Inferior parietal cortex (tissue), 1 donor: ENCODE measurements around the gene TSPAN18.

ENCODE experiments used
- DNase-seq: peaks from one replicate; pipeline ENCODE4 v3.0.0-alpha.2; 2016; ENCODE audit errors: extremely low spot score

Gene TSPAN18

GRCh38 chr11:44737245-44738085 lies 10.7 kb downstream of the TSPAN18 start:
- DNase-seq, result no peak

DNA sequence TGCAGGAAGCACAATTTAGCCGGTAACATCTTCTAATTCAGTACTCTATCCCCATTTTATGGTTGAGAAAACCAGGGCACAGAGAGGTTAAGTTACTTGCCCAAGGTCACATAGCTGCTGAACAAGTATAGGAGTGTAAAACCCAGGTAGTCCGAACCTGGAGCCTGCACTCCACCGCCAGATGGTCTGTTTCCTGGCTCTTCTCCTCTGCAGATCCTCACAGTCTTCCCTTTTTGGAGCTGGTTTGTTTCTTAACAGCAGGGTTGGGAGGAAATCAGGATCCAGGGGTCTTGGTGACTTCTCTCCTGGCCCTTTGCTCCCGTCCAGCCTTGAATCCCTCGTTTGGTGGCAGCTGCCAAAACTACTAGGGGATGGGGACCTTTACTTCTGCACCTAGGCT lies 12.0 kb downstream of the TSPAN18 start:
- no peak for DNase-seq

DNA sequence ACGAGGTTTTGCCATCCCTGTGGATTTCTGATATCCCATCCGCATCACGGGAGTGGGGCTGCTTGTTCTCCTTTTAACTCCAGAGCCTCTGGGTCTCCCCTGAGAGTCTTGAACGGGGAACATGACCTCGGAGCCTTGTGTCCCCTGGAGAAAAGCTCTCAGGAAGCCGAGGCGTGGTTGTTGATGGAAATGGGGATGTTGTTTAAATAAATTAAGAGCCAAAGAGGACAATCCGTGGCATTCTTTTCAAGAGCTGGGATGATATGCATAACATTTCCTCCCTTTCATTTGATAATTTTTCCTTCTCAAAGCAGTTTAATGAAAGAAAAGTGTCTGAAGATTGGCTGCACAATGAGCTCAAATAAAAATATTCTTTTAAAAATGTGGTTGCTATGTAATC lies 14.2 kb downstream of the TSPAN18 start:
- no peak for DNase-seq

GRCh38 chr11:44741976-44742375 lies 15.2 kb downstream of the TSPAN18 start:
- DNase-seq, result no peak

DNA sequence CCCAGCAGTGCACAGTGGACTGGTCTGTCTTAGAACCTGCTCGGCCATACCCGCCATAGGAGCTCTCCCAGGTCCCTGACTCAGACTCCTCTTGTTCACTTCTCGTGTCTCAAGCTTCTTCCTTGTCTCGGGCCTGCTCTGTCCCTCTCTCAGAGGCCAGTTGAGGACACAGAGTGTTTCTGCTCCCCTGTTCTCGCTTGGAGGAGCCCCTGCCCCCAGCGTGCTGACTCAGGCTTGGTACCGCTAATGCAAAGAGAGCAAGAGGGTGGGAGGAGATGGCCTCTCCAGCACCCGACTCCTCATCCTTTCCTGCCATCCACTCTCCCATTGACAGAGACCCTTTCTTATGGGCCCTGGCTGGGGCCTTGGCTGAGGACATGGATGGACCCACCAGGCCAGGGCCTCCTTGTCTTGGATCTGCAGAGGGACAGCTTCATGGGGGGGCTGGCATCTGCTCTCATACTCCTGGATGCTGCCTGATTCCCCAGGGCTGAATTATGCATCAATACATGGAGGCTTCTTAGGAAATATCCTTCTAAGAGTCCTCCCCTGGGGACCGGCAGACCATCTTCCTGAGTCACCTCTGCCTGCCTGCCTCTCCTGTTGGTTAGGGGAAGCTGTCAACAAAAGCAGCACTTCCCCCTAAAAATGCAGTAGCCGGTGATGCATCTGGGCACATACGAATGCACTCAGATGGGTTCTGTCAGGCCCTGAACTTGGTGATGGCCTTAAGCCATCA lies 15.9 kb downstream of the TSPAN18 start:
- DNase-seq, result no peak

DNA sequence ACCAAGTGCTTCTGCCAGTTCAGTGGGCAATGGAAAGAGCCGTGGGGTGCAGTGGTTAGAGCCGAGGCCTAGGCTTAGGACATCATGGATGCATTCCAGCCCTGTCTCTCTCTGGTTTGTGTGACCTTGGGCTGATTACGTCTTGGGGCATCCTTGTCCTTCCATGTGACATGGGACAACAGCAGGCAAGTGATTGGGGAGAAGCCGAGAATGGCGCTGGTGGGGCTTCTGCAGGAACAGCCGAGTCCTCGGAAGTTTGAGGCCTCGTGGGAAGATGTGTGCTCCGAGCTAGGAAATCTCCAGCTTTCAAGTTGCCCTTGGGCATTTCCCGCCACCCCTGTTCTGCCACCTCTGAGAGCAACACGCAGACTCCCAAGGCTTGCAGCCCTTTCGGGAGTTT lies 16.6 kb downstream of the TSPAN18 start:
- DNase-seq, result no peak

- no peak for DNase-seq
Measured at GRCh38 chr11:44743959-44744557, 17.3 kb downstream of the TSPAN18 start.

- peak; percentile 16 for DNase-seq
Measured at GRCh38 chr11:44746894-44747293, 20.1 kb downstream of the TSPAN18 start.

DNA sequence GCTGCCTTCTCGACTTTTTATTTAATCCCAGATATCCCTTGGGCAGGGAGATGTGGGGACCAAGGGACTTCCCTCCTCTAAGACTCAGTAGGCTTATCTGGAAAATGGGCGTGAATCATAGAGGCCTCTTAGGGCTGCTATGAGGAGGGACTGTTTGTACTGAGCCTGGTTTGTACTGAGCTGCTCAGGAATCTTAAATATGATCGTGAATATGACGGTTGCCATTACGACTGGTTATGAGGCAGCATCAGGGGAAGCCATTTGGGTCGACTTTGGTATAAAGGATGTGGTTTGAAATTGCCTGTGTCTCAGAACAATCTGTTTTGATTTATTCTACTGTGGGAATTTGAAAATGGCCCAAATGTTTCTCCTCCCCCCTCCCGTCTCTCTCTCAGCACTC lies 20.6 kb downstream of the TSPAN18 start:
- DNase-seq, result no peak

DNA sequence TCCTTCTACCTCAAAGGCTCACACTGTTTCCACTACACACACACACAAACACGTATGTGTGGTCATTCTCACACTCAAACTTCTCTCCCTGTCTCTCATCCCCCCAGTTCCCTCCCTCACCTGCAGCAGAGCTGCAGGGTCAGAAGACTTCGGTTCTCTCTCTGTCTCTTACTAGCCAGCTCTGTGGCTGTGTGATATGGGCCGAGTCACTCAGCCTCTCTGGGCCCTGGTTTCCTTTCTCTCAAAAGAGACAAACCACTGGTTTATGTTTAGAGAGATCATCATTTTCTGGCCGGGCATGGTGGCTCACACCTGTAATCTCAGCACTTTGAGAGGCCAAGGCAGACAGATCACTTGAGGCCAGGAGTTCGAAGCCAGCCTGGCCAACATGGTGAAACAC lies 21.1 kb downstream of the TSPAN18 start:
- DNase-seq, result no peak

DNA sequence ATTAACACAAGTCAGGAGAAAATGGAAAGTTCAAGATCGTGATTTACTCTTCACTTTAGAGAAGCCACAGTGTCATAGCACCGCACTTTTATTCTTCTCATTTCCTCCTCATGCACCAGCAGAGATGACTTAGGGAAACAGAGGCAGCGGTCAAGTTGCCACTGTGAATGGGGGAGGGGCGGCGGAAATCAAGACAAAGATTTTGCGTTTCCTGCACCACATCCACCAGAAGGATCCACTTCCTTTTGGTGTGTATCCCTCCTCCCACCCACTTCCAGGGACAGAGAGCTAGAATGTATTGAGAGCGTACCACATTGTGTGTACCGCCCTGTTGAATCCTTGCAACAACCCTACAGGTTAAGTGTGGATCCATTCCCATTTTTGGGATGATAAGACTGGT lies 21.8 kb downstream of the TSPAN18 start:
- DNase-seq, result no peak

DNA sequence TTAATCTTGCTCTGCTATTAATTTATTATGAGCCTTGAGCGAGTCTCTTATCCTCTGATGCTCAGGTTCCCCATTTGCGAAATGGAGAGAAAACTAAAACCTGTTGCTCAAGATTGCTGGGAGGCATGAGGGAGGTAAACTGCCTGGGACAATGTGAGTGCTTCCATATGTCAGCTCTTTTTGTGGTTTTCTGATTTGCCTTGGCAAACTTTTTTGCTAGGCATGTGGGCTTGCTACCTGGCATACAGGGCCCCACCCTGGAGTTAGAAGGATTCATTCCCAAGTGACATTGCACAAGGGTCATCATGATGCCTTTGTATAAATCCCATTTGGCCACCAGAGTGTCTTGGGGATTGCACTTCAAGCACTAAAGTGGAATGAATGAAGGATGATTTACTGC lies 22.4 kb downstream of the TSPAN18 start:
- DNase-seq, result no peak

DNA sequence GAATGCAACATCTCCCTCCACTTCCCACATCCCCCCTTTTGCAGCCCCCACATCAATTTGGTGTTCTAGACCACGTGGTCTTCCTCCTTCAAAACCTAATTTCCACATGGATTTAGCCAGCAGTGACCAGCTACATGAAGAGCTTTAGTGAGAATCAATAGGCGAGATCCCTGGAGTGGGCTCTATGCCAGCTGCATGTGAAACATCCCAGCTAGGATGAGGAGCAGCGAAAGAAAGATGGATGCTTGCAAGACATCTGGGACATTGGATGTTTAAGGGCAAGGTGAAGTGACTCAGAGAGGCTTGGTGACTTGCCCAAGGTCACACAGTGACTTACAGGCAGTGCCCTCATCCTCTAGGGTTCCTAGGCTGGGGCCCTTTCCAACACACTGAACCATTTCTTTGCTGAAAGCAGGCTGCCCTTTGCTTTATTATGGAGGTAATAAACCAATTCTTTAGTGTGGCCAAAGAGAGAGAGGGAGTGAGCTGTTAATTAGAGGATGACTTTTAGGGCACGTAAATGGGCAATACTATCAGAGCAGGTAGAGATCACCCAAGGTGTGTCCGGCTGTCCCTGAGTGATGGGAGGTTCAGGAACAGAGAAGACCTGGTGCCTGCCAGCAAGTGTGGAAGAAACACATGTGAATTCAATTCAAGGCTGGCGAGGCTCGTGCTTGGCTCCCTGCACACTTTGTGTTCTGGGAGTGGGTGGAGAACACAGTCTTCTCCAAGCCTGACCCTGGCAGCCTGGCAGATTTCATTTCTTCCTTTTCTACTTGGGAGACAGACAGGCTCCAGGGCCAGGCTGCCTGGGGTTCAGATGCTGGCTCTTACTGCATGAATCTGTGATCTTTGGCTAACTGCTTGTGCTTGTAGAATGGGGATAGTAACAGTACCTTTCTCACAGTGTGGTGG lies 24.0 kb downstream of the TSPAN18 start:
- no peak for DNase-seq

DNA sequence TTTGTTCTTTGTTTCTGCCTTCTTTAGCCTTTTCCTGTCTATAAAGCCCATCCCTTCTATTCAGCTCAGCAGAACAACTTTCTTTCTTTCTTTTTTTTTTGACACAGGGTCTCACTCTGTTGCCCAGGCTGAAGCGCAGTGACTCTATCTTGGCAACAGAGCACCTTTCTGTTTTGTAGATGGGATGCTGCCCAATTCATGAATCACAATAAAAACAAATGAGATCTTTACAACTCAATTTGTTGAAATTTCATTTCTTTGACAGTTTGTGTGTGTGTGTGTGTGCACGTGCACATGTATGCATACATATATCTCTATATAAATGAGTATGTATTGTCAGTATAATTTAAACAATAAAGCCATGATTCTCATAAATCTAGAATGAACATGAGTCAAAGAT lies 25.5 kb downstream of the TSPAN18 start:
- no peak for DNase-seq

DNA sequence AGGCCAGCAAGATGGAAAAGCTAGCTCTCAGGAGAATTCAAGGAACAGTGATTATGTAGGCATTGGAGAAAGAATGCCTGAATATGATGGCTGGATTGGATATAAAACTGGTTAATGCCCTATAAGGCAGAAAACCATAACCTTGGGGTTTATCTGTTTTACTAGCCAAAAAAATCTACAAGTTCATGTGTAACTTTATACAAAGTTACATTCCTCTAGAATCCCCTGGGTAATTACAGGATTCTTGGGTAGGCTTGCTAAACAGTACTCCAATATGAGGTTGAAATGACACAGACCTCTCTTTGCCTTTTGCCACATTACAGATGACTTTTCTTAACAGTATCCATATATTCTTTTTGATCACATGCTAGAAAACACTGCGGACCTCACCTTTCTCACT lies 26.0 kb downstream of the TSPAN18 start:
- DNase-seq, result no peak

GRCh38 chr11:44753961-44754645 lies 27.3 kb downstream of the TSPAN18 start:
- no peak for DNase-seq

DNA sequence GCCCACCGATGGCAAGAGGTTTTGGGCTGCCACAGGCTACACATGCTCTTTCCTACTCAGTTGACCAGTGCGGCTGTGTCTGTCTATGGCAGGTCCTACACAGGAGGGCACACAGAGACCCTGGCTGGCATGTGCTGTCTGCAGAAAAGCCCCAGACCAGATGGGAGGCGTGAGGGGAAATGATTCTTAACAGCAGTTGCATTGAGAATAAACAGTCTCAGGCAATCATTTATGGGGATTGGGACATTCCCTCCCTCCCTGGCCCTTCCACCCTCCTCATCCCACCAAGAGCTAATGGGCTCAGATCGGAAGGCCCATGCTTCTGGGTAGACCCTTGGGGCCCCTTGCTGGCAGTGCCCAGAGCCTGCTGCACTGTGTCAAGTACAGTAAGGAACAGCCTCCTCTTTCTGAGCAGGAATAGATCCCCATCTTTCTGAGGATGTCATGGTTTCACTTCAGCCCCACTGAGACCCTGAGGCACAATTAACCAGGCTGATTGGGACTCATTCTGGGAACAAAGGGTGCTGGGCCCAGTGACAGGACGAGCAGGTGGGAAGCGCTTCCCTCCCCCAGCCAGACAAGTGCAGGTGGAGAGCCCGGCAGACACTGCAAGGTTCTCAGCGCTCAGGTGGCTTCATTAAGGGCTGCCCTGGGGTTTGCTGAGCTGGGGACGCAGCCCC lies 28.3 kb downstream of the TSPAN18 start:
- no peak for DNase-seq

DNA sequence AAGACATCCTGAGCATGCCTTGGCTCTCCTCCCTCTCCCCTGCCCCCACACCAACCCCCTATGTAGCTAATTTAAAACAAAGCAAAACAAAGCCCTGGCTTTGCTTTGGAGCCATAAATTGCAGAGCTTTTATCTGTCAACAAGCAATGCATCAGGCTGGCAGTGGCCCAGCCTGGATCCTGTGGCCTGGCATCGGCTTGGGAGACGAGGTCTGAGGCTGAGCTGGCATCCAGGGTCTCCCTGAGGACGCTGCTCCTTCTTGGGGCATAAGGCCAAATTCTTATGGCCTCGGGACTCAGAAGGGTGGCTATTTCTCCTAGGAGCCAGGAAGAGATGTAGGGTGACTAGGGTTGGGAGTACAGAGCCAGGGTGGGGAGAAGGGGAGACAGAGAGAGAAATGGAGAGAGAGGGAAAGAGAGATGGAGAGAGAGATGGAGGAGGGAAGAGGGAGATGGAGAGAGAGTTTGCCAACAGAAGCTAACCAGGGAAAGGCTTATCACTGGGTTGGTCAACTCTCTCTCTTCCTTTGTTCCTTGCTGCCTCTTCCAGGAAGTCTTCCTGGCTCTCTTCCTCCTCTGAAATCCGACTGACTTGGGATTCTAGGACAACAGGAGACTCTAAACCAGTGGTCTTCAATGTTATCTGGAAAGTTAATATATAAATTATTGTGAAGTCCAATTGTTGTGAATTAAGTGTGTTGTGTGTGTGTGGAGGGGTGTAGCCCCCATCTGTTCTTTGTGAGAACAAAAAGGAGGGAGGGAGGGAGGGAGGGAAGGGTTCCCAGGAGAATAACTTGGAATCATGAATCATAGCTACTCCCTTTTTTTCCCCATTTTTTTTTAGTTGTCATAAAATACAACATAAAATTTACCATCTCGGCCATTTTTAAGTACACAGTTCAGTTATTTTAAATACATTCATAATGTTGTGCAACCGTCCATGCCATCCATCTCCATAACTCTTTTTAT lies 29.1 kb downstream of the TSPAN18 start:
- no peak for DNase-seq

GRCh38 chr11:44758983-44759382 lies 32.2 kb downstream of the TSPAN18 start:
- no peak for DNase-seq
